Measurements from ENCODE around the gene CDH2. TPM values are rescaled to one million over a fixed set of nuclear protein-coding genes. Genes with fewer than 3 reads are reported as not detected.
A peak's percentile ranks its signal among the peaks of the same experiment; 100 is the strongest.

The CDH2 gene
- total and polyA plus RNA-seq, 4 donors: 0.14 to 5.0 (median 0.87) TPM

DNA sequence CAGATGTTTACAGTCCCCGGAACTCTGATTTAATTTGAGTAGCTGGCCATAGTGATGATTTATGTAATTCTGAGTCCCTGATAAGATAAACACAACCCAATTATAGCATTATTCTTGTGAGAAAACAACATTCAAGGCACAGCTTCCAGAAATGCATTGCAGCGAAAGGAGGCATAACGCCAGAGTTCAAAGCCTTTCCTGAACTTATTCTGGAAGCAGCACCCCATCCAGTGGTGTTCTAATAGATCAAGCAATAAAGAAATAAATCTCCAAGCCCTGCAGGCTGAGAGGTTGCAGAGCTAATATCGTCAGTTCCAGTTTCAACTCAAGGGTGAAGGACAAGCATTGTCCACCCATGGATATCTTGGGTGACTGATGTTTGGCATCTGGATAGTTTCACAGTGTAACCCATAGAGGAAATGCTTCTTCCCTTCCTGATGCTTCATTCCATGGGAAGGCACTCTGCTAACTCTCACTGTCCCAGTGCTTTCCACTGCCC lies 18.8 kb downstream of the CDH2 start:
- 63 to 65% methylated on average over 4 of the region's 4 CpGs for WGBS, 2 donors
- no peak for ATAC-seq (ENCODE audit: insufficient read depth, low FRiP score)
- H3K36me3 ChIP-seq (ENCODE audit: control insufficient read depth in 4 of 4, insufficient read depth in 4 of 4, low read length in 4 of 4): no peaks in the 10 kb centered on the region

DNA sequence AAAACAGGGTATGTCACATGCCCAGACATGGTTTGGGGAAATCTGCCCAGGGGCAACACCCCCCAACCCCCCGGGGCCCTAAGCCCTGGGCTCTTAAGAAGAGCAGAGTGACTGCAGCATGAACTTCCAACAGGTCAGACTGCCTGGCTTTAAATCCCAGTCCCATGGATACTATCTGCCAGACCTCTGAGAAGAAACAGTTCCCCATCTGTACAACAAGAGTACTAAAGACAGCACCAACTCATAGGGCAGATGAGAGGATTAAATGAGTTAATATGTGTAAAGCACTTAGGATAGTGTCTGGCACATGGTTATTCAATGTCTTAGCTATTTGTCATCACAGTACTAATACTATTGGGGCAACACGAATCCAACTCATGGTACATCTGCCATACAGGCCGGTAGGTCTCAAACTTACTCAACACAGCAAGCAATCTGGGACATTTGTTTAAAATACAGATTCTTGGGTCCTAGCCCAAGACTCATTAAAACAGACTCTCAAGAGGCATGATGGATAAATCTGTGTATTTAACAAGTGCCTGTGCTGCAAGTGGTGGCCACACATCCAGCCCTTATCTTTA lies 23.4 kb downstream of the CDH2 start:
- no peak for DNase-seq
- Histone ChIP-seq H3K36me3 (ENCODE audit: control insufficient read depth in 4 of 4, insufficient read depth in 4 of 4, low read length in 4 of 4) (no peaks in the 10 kb centered on the region), H3K4me1 (ENCODE audit: control insufficient read depth in 5 of 5, insufficient read depth in 5 of 5, low read length in 5 of 5) (peaks cover 0 to 22% (median 7%) of the 10 kb centered on the region in 5 donors), H3K27ac (ENCODE audit: low read depth in 1 of 2, low read length in 1 of 2) (peak overlapping the region in 1 of 2 donors; percentile 81), H3K4me3 (no peak overlapping the region), H3K9me3 (ENCODE audit: control insufficient read depth in 4 of 4, insufficient read depth in 3 of 4, low read length in 3 of 4) (peaks cover 0 to 3% (median 0%) of the 10 kb centered on the region in 4 donors), H3K9ac (ENCODE audit: insufficient read depth in 1 of 2, low read length in 2 of 2) (no peak overlapping the region), H3K27me3 (ENCODE audit: control insufficient read depth in 3 of 3, insufficient read depth in 3 of 3, low read length in 2 of 3) (no peaks in the 10 kb centered on the region)
- TF ChIP-seq, protein P1, sequence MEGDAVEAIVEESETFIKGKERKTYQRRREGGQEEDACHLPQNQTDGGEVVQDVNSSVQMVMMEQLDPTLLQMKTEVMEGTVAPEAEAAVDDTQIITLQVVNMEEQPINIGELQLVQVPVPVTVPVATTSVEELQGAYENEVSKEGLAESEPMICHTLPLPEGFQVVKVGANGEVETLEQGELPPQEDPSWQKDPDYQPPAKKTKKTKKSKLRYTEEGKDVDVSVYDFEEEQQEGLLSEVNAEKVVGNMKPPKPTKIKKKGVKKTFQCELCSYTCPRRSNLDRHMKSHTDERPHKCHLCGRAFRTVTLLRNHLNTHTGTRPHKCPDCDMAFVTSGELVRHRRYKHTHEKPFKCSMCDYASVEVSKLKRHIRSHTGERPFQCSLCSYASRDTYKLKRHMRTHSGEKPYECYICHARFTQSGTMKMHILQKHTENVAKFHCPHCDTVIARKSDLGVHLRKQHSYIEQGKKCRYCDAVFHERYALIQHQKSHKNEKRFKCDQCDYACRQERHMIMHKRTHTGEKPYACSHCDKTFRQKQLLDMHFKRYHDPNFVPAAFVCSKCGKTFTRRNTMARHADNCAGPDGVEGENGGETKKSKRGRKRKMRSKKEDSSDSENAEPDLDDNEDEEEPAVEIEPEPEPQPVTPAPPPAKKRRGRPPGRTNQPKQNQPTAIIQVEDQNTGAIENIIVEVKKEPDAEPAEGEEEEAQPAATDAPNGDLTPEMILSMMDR (IDR thresholded peaks at IDR 0.05; ENCODE audit: control extremely low read depth, extremely low read depth): no peak
- ATAC-seq (ENCODE audit: insufficient read depth, low FRiP score): no peak
- WGBS, 2 donors: 70 to 83% methylated on average over 3 of the region's 3 CpGs

More for the DNA sequence above, 18.8 kb downstream of the CDH2 start:
- Histone ChIP-seq H3K4me3 (no peak overlapping the region), H3K27ac (ENCODE audit: low read depth in 1 of 2, low read length in 1 of 2) (peak overlapping the region in 1 of 2 donors; percentile 41), H3K9ac (ENCODE audit: insufficient read depth in 1 of 2, low read length in 2 of 2) (no peak overlapping the region), H3K4me1 (ENCODE audit: control insufficient read depth in 5 of 5, insufficient read depth in 5 of 5, low read length in 5 of 5) (peaks cover 0 to 18% (median 8%) of the 10 kb centered on the region in 5 donors), H3K9me3 (ENCODE audit: control insufficient read depth in 4 of 4, insufficient read depth in 3 of 4, low read length in 3 of 4) (no peaks in the 10 kb centered on the region), H3K27me3 (ENCODE audit: control insufficient read depth in 3 of 3, insufficient read depth in 3 of 3, low read length in 2 of 3) (peaks cover 0 to 2% (median 0%) of the 10 kb centered on the region in 3 donors)
- TF ChIP-seq, protein P1 (IDR thresholded peaks at IDR 0.05; ENCODE audit: control extremely low read depth, extremely low read depth): no peak
- DNase-seq: peak; percentile 49 to 88 (median 78)

DNA sequence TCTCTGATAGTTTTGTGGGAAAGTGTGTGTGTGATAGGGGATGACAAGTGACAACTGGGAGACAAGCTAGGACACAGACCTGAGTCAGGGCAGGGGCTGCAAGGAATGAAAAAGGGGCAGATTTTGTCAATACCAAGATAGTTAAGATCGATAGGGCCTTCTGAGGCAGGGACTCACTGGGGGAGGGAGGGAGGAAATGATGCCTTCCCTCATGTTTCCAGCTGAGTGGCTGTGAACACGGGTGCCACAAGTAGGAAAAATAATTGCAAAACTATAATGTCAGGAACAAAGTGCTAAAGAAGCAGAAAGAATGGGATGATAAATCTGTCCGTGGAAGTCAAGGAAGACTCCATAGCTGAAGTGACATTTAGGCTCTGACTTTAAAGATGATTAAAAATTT lies 24.2 kb downstream of the CDH2 start:
- H3K9me3 ChIP-seq (ENCODE audit: control insufficient read depth in 4 of 4, insufficient read depth in 3 of 4, low read length in 3 of 4): peaks cover 0 to 3% (median 0%) of the 10 kb centered on the region in 4 donors
- no peaks in the 10 kb centered on the region for H3K27me3 ChIP-seq (ENCODE audit: control insufficient read depth in 3 of 3, insufficient read depth in 3 of 3, low read length in 2 of 3)
- DNase-seq (no peak), ATAC-seq (ENCODE audit: insufficient read depth, low FRiP score) (no peak)
- H3K9ac ChIP-seq (ENCODE audit: insufficient read depth in 1 of 2, low read length in 2 of 2): no peak overlapping the region
- no peaks in the 10 kb centered on the region for H3K36me3 ChIP-seq (ENCODE audit: control insufficient read depth in 4 of 4, insufficient read depth in 4 of 4, low read length in 4 of 4)
- H3K4me3 ChIP-seq: no peak overlapping the region
- peaks cover 0 to 22% (median 2%) of the 10 kb centered on the region in 5 donors for H3K4me1 ChIP-seq (ENCODE audit: control insufficient read depth in 5 of 5, insufficient read depth in 5 of 5, low read length in 5 of 5)
- 41 to 46% methylated on average over 3 of the region's 3 CpGs for WGBS, 2 donors
- TF ChIP-seq, protein P1 (IDR thresholded peaks at IDR 0.05; ENCODE audit: control extremely low read depth, extremely low read depth): no peak
- H3K27ac ChIP-seq (ENCODE audit: low read depth in 1 of 2, low read length in 1 of 2): peak overlapping the region in 1 of 2 donors; percentile 81
